Measurements from ENCODE around the gene MPZL1.
"Not testable (repeated sequence)": the region's sequence is repeated elsewhere in the genome, so short reads cannot be mapped to it uniquely, and the experiment has no call there.

Gene MPZL1

DNA sequence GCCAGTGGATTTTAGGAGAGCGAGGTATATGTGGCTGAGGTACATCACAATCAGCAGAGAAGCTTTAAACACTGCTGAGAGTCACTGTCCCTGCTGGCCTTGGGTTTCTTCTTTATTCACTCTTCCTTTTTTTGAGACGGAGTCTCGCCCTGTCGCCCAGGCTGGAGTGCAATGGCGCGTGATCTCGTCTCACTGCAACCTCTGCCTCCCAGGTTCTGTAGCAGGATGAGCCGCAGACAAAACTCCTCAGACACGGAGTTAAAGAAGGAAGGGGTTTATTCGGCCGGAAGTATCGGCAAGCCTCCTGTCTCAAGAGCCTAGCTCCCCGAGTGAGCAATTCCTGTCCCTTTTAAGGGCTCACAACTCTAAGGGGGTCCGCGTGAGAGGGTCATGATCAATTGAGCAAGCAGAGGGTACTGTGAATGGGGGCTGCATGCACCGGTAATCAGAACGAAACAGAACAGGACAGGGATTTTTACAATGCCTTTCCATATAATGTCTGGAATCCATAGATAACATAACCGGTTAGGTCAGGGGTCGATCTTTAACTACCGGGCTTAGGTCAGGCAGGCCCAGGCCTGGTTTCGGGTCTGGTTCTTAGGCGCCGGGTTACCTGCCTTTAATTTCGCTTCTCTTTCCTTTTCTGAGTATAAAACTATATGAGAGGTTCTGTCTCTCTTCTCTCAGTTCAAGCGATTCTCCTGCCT lies 1.9 kb upstream of the MPZL1 start:
- DNase-seq, result not testable (repeated sequence)

DNA sequence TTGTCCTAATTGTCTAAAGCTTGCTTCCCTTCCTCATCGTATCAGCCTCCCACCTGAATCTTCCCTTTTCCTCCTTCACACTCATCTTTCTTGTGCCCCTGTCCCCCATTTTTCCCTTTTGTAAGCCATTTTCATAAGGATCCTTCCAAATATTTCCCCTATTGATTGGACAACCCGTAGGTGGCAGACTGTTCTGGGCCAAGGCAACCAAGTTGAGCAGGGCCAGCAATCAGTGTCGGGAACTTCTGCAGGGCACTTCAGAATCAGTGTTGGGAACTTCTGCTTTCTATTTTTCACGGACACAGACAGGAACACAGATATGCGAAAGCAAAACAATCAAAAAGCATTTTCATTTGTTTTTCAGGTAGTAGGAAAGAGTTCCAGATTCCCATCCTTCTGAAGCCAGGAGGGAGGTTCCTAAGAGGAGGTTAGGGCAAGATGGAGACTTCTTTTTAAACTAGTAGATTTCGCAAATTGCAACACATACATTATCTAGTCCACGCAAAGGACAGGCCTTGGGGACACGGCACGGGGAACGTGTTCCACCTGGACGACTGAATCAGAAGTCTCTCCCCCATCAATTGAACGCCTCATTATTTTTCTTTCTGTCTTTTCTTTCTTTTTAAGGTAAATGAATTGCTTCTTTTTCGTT lies 691 bp upstream of the MPZL1 start:
- DNase-seq, result no peak

DNA sequence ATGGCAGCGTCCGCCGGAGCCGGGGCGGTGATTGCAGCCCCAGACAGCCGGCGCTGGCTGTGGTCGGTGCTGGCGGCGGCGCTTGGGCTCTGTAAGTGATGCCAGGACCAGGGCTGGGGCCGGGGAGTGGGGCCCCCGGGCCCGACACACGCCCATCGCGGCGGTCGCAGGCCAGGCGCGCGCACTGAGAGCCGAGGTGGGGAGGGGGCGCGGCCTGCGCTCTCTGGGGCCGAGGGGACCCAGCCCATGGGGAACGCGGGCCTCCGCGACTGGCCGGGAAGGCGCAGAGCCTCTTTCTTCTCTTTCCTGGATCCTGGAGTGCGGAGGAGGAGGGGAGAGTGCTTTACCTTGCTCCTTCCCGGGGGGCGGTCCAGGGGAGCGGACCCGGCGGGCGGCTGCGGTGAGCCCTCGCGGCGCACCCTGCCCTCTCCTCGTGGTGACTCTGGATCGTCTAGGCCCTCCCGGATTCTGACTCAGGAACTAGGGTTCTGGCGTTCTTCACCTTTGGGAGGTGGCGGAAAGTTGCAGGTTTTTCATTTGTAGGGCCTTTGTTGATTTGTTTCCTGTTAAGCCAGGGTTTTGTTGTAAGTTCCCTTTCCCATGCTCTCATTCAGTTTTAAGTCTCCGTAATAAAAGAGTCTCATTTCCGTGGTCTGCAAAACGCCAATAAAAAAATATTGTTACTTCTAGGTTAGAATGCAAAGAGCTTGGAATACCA lies 529 bp downstream of the MPZL1 start:
- DNase-seq, result no peak

DNA sequence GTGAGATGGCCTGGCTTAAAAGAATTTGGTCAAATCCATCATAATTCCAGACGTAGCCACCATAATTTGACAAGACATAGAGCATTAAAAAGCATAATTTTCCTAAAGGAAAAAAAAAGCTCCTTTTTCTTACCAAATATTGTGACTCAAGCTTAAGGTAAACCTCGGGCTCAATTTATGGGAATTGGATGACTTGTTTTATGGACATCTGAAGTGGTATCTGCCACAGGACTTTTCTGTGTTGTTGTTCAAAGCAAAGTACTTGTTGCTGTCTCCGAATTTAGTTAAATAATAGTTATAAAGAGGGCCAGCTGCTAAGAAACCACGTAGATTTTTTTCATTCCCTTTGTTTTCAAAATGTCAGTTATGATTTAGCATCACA lies 1.1 kb downstream of the MPZL1 start:
- DNase-seq, result no peak

DNA sequence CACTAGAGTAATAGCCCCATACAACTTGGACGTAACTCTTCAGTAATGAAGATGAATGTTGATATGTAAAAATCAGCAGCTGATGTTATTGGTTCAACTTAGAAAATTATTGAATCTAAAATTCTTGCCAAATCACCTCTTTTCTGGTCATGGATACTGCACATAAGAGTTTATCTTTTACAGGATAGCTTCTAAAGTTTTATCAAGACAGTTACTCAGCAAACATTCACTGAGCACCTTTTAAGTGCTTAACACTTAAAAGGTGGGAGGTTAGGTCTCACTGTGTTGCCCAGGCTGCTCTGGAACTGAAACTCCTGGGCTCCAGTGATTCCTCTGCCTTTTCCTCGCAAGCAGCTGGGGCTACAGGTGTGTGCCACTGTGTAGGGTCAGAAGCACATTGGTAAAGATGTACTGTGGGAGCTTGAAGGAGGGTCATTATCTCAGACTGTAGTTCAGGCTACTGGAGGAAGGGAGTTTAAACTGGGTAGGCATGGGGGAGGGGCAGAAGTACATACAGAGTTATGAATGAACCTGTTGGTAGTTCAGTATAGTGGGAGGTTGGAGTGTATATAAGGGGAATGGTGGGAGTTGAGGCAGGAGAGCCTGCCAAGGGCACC lies 2.0 kb downstream of the MPZL1 start:
- DNase-seq, result no peak

DNA sequence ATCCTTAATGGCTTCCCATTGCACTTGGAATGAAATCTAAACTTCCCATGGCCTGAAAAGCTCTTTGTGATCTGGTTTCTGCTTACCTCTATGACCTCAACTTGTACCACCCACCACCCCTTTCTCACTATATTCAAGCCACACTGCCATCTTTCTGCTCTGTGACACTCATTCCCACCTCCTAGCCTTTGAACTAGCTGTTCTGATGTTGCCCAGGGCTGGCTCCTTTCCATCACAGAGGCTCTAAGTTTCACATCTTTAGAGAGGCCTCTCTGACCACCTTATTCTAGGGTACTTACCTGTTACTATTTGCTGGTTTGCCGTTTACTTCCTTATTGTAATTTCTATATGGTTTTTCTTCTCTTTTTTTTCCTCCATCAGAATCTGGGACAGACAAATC lies 4.2 kb downstream of the MPZL1 start:
- no peak for DNase-seq

DNA sequence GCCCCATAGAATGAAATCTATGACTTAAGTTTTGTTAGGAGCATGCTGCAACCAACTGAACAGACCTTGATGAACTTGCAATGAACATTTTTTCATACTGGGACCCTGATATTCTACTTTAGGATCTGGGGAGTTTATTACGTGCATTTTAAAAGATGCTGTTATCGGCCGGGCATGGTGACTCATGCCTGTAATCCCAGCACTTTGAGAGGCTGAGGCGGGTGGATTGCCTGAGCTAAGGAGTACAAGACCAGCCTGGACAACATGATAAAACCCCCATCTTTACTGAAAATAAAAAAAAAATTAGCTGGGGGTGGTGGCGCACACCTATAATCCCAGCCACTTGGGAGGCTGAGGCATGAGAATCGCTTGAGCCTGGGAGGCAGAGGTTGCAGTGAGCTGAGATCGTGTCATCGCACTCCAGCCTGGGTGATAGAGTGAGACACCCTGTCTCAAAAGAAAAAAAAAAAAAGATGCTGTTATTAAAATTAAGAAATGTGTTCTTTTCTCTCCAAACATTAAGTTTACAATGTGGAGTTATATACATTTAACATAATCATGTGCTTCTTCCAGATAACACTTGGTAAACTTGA lies 7.1 kb downstream of the MPZL1 start:
- DNase-seq, result no peak

DNA sequence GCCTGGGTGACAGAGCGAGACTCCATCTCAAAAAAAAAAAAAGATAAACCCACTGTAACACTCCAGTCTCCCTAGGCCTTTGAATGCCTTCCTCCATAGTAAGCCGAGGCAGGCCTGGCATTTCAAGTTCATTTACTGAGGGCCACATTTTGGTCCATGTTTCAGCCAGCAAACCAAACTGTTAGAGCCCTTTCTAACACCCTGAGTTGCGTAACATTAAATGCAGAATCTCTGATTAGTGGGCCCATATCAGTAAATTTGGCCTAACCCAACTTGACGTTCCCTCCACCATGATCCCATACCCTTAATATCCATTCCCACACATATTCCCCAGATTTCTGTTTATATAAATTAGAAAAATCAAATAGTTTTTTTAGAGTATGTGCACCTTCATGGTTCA lies 12.4 kb downstream of the MPZL1 start:
- DNase-seq, result no peak

DNA sequence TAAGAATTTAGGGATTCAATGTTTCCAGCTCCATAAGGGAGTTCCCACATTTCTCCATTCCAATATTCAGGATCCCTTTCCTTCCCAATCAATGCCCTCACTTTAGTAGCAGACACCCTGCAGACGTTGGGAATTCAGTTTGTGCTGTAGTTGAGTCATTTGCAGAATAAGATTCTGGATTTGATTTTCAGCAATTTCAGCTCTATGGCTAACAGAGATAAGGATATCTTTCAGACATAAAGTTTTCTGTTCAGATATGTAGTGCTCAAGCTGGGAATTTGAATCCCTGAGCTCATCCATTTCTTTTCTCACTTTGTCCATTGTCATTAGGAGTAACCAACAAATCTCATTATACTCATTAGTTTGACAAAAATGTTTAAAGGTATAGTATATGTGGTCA lies 13.1 kb downstream of the MPZL1 start:
- no peak for DNase-seq

DNA sequence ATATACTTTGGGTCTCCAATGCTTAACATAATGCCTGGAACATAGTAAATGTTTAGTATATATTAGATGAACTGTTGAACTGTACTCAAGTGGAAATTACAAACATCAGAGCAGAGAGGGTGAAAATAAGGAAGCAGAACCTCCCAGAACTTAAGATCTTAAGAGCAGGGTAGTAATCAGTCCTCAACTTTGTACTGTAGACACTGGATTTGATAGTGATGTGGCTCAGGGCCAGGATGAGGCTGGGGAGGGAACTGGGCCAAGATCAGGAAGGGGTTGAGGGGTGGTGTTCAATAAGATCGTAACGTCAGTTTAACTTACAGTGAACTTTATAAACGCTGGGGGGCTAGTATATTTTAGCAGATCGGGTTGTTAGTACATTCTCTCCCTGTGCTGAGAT lies 15.4 kb downstream of the MPZL1 start:
- DNase-seq, result no peak

DNA sequence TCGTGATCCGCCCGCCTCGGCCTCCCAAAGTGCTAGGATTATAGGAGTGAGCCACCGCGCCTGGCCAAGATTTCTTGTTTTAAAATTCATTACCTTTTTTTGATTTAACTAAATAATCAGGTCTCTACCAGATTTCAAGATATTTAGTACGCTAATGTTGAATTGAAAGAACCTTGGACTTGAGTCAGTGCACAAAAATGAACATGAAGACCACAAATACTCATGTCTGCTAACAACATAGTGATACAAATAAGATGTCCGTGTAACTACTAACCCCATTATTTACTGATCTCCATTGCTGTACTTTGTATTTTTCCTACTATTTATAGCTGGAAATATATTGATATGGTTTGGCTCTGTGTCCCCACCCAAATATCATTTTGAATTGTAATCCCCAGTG lies 16.4 kb downstream of the MPZL1 start:
- no peak for DNase-seq

DNA sequence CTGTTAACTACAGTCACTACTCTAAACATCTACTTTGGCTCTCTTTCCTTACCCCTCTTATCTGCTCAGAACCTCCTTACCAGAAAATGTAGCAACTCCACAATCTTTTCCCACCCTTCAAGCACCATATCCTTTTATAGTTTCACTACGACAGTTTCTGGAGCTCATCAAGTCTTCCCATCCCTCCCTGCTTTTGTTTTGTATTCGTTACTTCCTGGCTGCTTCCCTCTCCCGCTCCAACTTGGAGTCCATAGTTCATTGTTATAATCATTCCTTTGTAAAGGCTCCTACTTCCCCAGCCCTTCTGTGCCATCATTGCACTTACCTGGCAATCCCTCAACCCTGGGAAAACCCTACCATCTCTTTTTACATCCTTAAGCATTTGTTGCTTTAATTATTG lies 18.0 kb downstream of the MPZL1 start:
- DNase-seq, result no peak

DNA sequence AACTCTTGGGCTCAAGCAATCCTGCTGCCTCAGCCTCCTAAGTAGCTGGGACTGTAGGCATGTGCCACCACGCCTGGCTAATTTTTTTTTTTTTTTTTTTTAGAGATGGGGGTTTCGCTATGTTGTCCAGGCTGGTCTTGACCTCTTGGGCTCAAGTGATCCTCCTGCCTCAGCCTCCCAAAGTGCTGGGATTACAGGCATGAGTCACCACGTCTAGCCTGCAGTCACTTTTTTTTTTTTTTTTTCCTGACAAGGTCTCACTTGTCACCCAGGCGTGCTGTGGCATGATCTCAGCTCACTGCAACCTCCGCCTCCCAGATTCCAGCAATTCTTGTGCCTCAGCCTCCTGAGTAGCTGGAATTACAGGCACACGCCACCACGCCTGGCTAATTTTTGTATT lies 19.3 kb downstream of the MPZL1 start:
- DNase-seq, result not testable (repeated sequence)

DNA sequence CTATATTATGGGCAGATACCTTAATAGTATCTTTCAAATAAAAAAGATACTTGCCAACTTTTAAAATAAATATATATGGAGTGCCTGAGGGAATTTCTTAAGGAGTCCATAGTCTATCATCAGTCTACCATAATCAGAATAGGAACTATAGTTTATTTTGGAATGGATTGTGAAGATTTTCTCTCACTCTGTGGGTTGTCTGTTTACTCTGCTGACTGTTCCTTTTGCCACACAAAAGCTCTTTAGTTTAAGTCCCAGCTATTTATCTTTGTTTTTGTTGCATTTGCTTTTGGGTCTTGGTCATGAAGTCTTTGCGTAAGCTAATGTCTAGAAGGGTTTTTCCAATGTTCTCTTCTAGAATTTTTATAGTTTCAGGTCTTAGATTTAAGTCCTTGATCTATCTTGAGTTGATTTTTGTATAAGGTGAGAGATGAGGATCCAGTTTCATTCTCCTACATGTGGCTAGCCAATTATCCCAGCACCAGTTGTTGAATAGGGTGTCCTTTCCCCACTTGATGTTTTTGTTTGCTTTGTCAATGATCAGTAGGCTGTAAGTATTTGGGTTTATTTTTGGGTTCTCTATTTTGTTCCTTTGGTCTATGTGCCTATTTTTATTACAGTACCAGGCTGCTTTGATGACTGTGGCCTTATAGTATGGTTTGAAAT lies 20.7 kb downstream of the MPZL1 start:
- not testable (repeated sequence) for DNase-seq

DNA sequence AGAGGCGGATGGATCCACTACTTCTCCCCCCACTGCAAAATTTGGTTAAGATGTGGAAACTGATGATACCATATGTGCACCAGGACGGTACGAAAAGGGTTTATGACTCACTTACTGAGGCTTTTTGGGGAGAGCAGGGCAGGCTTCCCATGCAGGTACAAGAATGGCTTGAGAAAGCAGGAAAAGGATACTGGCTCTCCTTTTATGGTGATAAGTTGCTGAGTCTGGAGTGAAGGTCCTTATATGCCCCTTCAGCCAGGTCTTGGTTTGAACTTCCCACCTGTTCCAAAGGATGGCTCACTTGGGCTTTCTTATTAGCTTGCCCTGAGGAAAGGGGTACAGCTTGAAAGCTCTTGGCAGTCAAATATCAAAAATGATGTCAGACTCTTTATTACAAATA lies 23.1 kb downstream of the MPZL1 start:
- DNase-seq, result no peak

DNA sequence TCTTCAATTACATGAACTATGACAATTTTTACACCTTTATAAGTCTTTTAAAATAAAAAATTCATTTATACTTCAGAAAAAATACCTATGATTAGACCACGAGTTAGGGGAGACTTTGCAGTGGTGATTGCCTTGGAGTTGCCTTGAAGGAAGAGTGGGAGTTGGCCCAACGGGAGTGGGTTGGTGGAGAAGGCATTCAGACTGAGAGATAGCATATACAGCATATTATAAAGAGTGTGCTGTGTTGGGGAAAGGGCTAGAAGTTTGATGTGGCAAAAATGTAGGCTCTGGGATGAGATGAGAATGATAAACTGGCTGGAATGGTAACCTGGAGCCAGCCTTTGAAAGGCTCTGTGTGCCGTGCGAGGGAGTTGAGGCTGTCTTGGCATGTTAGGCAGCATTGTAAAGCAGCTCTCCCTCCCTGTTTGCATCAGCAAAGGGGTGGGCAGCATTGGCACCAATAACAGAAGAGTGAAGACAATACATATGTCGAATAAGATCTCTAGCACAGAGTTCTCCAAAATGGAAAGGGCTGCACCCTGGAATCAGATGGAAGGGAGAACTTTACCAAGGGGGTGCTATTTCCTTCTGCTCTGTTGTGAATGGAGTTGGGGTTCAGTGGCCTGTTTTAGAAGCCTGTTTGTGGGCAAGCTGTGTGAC lies 24.4 kb downstream of the MPZL1 start:
- no peak for DNase-seq

DNA sequence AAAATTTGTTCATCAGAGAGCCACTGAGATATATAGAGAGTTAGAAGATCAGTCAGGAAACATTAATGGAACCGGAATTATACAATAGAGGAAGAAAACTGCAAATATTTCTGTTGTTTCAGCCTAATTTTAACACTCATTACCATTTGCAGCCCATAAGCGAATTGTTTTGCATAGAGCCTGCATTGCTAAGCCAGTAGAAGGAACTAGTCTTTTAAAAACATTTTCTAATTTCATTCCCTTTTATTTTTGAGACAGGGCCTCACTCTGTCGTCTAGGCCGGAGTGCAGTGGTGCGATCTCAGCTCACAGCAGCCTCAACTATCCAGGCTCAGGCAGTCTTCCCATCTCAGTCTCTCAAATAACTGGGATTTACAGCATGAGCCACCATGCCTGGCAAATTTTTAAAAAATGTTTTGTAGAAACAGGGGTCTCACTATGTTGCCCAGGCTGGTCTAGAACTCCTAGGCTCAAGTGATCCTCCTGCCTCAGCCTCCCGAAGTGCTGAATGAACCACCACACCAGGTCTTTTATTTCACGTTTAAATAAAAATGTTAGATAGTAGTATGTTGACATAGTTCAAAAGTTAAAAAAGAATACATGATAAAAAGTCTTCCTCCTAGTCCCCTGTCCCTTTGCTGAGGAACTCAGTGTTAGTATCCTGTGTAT lies 25.3 kb downstream of the MPZL1 start:
- DNase-seq, result no peak

DNA sequence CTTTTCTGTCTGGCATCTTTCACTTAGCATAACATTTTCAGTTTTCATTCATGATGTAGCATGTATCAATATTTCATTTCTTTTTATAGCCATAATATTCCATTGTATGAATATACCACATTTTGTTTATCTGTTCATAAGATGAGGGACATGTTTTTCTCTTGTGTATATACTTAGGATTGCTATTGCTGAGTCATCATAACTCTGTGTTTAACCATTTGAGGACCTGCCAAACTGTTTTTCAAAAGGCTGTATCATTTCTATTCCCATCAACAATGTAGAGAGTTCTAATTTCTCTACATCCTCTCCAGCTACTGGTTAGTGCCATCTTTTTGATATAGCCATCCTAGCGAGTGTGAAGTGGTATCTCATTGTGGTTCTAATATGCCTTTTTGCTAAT lies 26.2 kb downstream of the MPZL1 start:
- DNase-seq, result no peak

DNA sequence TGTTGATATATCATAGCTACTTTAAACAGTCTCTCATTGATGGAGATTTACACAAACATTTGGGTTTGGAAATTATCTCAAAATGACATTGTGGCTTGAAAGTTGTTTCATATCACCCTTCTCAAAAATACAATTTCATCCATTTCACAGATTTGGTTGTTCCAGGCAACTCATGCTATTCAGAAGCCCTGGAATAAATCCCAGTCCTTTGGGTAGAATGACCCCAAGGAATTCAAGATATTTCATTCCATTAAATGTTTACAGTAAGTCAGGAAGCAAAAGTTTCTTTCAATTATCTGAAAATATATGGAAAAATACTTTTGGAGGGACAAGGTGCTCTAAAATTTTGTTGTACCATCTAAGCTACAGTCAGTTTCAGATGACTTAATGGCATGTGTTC lies 27.1 kb downstream of the MPZL1 start:
- DNase-seq, result no peak

DNA sequence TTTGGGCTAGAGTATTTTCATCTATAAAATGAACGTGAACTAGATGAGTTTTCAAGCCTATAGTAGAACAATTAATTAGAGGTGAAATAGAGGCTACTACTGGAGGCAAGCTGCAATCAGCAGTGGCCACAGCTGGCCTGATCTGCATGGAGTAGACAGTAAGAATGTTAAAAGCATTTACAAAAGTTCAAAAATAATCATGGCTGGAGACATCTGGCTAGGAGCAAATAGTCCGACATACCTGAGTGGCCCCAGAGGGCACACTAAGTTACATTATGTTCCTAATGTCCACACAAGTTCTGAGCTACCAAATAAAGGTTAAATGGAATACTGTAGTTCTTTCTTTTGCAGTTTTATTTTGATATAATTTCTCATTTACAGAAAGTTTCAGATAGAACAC lies 28.0 kb downstream of the MPZL1 start:
- DNase-seq, result no peak

DNA sequence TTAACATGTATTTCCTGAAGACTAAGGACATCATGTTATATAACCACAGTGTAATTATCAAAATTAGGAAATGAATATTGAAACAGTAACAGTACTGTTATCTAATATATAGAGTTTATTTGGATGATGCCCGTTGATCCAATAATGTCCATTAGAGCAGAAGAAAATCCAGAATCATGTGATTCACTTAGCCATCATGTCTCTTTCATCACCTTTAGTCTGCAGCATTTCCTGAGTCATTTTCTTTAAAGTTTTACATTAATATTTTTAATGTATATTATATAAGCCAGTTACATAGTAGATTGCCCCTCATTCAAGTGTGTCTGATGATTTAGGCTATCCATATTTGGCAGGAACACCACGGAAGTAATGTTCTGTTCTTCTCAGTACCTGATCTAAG lies 28.9 kb downstream of the MPZL1 start:
- no peak for DNase-seq

DNA sequence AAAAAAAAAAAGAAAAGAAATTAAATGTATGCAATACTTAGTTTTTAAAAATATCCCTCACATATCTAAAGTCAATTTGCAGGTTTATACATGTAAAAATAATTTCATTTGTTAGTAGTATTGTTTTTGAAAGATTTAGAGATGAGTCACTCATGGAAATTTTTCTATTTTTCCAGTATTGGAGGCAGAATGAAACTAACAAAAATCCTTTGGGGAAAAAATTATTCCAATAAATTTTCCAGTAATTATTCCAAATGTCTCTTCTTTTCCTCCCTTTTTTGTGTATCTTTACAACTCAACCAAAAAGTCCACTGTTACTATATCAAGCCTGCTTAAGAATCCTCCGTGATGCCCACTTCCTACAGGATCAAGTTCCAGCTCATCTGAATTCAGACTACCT lies 29.9 kb downstream of the MPZL1 start:
- no peak for DNase-seq
